ENCODE results near the gene PIP.
"Not testable (repeated sequence)": the region's sequence is repeated elsewhere in the genome, so short reads cannot be mapped to it uniquely, and the experiment has no call there.

Gene PIP

DNA sequence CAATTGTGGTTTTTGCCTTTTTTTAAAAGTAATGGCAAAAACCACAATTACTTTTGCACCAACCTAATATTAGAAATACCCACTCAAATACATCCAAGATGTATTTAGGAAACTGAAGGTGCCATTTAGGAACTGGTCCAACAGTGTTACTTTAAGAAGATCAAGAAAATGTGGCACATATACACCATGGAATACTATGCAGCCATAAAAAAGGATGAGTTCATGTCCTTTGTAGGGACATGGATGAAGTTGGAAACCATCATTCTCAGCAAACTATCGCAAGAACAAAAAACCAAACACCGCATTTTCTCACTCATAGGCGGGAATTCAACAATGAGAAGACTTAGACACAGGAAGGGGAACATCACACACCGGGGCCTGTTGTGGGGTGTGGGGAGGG lies 48.9 kb downstream of the PIP start:
- not testable (repeated sequence) for DNase-seq

DNA sequence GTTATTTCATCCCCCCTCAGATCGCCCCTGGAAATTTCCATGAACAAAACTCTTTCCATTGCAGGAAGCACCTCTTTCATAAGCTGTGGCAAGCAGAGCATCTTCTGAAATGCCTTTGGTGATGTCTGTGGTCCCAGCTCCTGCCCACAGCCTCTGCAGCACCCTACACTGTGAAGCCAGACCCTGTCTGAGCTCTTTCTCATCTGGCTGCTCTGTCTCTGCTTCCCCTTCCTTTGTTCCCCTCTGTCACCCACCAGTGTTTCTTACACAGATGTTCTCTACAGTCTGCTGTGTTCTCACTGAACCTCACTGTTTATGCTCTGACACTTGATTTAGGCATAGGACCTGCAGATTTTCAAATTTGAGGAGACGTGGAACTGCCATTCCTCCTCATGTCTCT lies 49.5 kb downstream of the PIP start:
- DNase-seq, result no peak

DNA sequence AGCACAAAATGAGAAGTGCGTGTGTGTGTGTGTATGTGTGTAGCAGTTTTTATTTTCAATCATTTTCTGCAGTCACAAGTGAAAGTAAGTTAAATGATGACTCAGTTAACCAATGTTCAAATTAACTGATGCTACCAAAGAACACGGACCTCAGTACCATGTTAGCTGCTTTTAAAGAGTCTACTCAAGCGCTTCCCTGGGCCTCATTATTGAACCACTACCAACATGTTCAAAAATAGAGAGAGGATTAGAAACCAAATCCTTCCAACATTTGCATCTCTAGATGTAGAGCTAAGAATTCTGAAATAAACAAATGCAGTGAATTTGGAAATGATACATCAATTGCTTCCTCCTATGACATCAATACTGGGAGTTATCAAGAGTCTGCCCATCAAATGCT lies 51.1 kb downstream of the PIP start, which contains the start of gene TAS2R39:
TSS of gene TAS2R39 (plus strand) at position 396 of the 400 bp plus-strand sequence. CDS start at position 396, 0 bp downstream.
- DNase-seq, result no peak

DNA sequence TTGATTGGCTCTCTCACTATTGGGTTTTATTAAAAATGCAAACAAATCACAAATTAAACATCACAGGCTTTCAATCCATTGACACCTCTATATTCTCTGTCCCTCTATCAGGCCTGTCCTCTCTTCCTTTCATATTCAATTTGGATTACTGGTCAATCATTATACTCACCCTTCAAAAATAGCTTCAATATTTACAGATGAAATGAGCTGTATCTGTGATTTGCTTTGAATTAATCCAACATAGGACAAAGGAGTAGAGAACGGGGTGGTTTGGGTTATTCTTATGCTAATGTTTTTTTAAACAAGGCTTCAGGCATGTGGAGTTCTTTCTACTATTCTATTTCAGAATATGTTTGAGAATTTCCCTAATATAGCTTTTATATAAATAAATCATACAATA lies 53.7 kb downstream of the PIP start:
- no peak for DNase-seq

DNA sequence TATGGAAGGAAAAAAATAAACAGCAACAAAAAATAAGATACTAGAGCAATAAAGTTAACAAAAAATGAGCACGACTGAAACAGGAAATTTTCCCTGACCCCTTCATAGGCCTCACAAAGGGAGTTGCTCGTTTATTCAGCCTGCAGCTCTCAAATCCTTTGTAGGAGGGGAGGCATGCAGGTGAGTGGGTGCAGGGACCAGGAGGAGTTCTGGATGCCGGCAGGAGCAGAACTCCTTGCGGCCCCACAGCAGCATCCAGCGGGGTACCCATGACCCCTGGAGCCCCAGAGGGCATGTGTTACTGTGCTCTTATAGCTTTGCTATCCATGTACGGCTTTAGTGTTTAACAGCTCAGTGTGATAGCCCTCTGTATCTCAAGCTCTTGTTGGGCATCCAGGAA lies 57.1 kb downstream of the PIP start:
- DNase-seq, result no peak

Data from GOT3 (cell line).